ENCODE results near the gene ZNF814. TPM values are rescaled to one million over a fixed set of nuclear protein-coding genes. Genes with fewer than 3 reads are reported as not detected.
"Not testable (repeated sequence)": the region's sequence is repeated elsewhere in the genome, so short reads cannot be mapped to it uniquely, and the experiment has no call there.

Gene ZNF814
- polyA plus RNA-seq, 4 donors: 36.3 to 84.0 (median 53.2) TPM

GRCh38 chr19:57867868-57868492, 20.9 kb downstream of the ZNF814 start:
- no peak for DNase-seq (ENCODE audit: low read depth in 4 of 4, low spot score in 3 of 4)

GRCh38 chr19:57862351-57862750, 26.5 kb downstream of the ZNF814 start:
- not testable (repeated sequence) for DNase-seq (ENCODE audit: low read depth in 4 of 4, low spot score in 3 of 4)

GRCh38 chr19:57854117-57854516, 34.7 kb downstream of the ZNF814 start:
- not testable (repeated sequence) for DNase-seq (ENCODE audit: low read depth in 4 of 4, low spot score in 3 of 4)

- DNase-seq (ENCODE audit: low read depth in 4 of 4, low spot score in 3 of 4): not testable (repeated sequence)
Measured at GRCh38 chr19:57851812-57852603, 36.8 kb downstream of the ZNF814 start.

GRCh38 chr19:57850553-57851017, 38.3 kb downstream of the ZNF814 start:
- peak in 2 of 4 donors; percentile 27 to 33 for DNase-seq (ENCODE audit: low read depth in 4 of 4, low spot score in 3 of 4)

GRCh38 chr19:57849666-57850473, 39.0 kb downstream of the ZNF814 start, which contains the start of gene ZNF587:
Gene ZNF587, plus strand, starts transcription at chr19:57849859. Its CDS starts 180 bp downstream, at chr19:57850039.
- DNase-seq (ENCODE audit: low read depth in 4 of 4, low spot score in 3 of 4): peak in 3 of 4 donors; percentile 54 to 74 (median 59)

GRCh38 chr19:57849162-57849665, 39.6 kb downstream of the ZNF814 start:
- not testable (repeated sequence) for DNase-seq (ENCODE audit: low read depth in 4 of 4, low spot score in 3 of 4)

- DNase-seq (ENCODE audit: low read depth in 4 of 4, low spot score in 3 of 4): not testable (repeated sequence)
Measured at GRCh38 chr19:57847164-57847563, 41.7 kb downstream of the ZNF814 start.

- DNase-seq (ENCODE audit: low read depth in 4 of 4, low spot score in 3 of 4): no peak
Measured at GRCh38 chr19:57841122-57841763, 47.6 kb downstream of the ZNF814 start.

GRCh38 chr19:57838622-57839191, 50.1 kb downstream of the ZNF814 start:
- DNase-seq (ENCODE audit: low read depth in 4 of 4, low spot score in 3 of 4): not testable (repeated sequence)

GRCh38 chr19:57836991-57837390, 51.8 kb downstream of the ZNF814 start:
- not testable (repeated sequence) for DNase-seq (ENCODE audit: low read depth in 4 of 4, low spot score in 3 of 4)

GRCh38 chr19:57830071-57830602, 58.7 kb downstream of the ZNF814 start, which contains the start of gene ZNF587B:
Gene ZNF587B, plus strand, starts transcription at chr19:57830299. Its CDS starts 230 bp downstream, at chr19:57830529.
- no peak for DNase-seq (ENCODE audit: low read depth in 4 of 4, low spot score in 3 of 4)

- DNase-seq (ENCODE audit: low read depth in 4 of 4, low spot score in 3 of 4): no peak
Measured at GRCh38 chr19:57829316-57829715, 59.5 kb downstream of the ZNF814 start.

- DNase-seq (ENCODE audit: low read depth in 4 of 4, low spot score in 3 of 4): no peak
Measured at GRCh38 chr19:57825511-57825910, 63.3 kb downstream of the ZNF814 start.

- not testable (repeated sequence) for DNase-seq (ENCODE audit: low read depth in 4 of 4, low spot score in 3 of 4)
Measured at GRCh38 chr19:57823608-57824007, 65.2 kb downstream of the ZNF814 start.

GRCh38 chr19:57823155-57823554, 65.7 kb downstream of the ZNF814 start:
- DNase-seq (ENCODE audit: low read depth in 4 of 4, low spot score in 3 of 4): not testable (repeated sequence)

GRCh38 chr19:57821501-57821900, 67.3 kb downstream of the ZNF814 start:
- not testable (repeated sequence) for DNase-seq (ENCODE audit: low read depth in 4 of 4, low spot score in 3 of 4)

- DNase-seq (ENCODE audit: low read depth in 4 of 4, low spot score in 3 of 4): not testable (repeated sequence)
Measured at GRCh38 chr19:57821095-57821494, 67.7 kb downstream of the ZNF814 start.

- no peak for DNase-seq (ENCODE audit: low read depth in 4 of 4, low spot score in 3 of 4)
Measured at GRCh38 chr19:57820599-57820998, 68.2 kb downstream of the ZNF814 start.

Measured in left renal pelvis (tissue), 4 donors.